Measurements from ENCODE around the gene ATP5PB.

Gene ATP5PB

DNA sequence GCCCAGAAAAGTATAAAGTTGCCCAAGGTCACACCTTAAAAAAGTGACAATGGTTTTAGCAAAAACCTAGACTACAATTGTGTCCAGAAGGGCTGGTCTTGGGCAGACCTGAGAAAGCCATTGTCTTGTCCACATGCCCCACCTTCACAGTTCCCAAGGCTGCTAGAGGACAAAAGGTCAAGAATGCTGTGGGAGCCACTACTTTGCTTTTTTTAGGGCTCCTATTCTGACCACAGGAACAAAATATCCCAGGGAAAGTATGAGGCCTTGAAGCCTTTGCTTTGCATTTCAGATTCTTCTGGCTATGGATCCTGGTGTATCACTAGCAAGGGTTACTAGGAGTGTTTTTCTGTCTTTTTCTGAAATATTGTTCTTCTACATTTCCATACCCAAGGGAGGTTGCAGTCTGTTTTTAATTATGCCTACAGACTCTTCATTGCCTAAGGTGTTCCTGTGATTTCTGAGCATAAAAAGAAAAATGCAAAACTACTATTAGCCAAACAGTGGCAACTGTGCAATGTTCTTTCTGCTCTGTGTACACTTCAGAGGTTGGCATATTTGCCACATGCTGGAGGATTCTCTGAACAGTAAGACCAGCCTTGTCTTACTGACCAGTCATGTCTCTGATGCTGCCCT lies 35.2 kb downstream of the ATP5PB start:
- TF ChIP-seq, protein P1, sequence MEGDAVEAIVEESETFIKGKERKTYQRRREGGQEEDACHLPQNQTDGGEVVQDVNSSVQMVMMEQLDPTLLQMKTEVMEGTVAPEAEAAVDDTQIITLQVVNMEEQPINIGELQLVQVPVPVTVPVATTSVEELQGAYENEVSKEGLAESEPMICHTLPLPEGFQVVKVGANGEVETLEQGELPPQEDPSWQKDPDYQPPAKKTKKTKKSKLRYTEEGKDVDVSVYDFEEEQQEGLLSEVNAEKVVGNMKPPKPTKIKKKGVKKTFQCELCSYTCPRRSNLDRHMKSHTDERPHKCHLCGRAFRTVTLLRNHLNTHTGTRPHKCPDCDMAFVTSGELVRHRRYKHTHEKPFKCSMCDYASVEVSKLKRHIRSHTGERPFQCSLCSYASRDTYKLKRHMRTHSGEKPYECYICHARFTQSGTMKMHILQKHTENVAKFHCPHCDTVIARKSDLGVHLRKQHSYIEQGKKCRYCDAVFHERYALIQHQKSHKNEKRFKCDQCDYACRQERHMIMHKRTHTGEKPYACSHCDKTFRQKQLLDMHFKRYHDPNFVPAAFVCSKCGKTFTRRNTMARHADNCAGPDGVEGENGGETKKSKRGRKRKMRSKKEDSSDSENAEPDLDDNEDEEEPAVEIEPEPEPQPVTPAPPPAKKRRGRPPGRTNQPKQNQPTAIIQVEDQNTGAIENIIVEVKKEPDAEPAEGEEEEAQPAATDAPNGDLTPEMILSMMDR (IDR thresholded peaks at IDR 0.05; ENCODE audit: borderline replicate concordance, extremely low read depth, low read length, poor library complexity, severe bottlenecking): no peak
- no peak for TF ChIP-seq EZH2 (IDR thresholded peaks at IDR 0.05; ENCODE audit: borderline replicate concordance, low read depth, low read length, severe bottlenecking)
- H3K9me3 ChIP-seq (ENCODE audit: insufficient read depth, low read length, severe bottlenecking): no peaks in the 10 kb centered on the region
- DNase-seq: no peak

DNA sequence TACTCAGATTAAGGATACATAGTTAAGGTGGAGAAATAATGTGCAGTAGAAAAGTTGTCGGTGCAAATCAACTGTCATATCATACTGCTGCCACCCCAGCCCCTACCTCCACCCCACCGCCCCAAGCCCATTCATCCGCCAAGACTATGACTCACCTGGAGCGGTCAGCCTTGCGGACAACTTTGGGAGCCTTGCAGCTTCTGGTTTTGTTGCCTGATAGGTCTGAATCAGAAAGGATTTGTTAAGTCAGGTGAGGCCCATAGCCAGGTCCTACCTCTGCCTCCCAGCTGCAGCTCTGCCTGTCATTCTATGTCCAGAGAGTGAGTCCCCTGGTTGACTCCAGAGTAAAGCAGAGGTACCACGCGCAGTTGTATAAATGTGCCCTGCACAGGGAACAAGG lies 37.2 kb downstream of the ATP5PB start:
- ATAC-seq (ENCODE audit: insufficient read depth, low read depth): no peak

More for the DNA sequence above, 35.2 kb downstream of the ATP5PB start:
- no peaks in the 10 kb centered on the region for H3K79me2 ChIP-seq (ENCODE audit: insufficient read depth, low read length)
- no peak for ATAC-seq (ENCODE audit: insufficient read depth, low read depth)
- no peaks in the 10 kb centered on the region for H3K36me3 ChIP-seq (ENCODE audit: insufficient read depth, low read length)
- no peak overlapping the region for H3K9ac ChIP-seq (ENCODE audit: low read depth, low read length)
- no peak overlapping the region for H3K27ac ChIP-seq (ENCODE audit: low read length)
- no peaks in the 10 kb centered on the region for H3K27me3 ChIP-seq (ENCODE audit: insufficient read depth, low read length, poor library complexity)
- no peak overlapping the region for H3K4me2 ChIP-seq (ENCODE audit: insufficient read depth, low read length)
- H4K20me1 ChIP-seq (ENCODE audit: insufficient read depth, low read length): no peaks in the 10 kb centered on the region
- no peak overlapping the region for H3K4me3 ChIP-seq (ENCODE audit: low read depth in 1 of 2, low read length in 2 of 2)
- no peaks in the 10 kb centered on the region for H3K4me1 ChIP-seq (ENCODE audit: insufficient read depth, low read length)
- no peak overlapping the region for H2AFZ ChIP-seq (ENCODE audit: low read depth, low read length)

GRCh38 chr1:111487133-111487532 lies 37.9 kb downstream of the ATP5PB start:
- H4K20me1 ChIP-seq (ENCODE audit: insufficient read depth, low read length): no peaks in the 10 kb centered on the region
- DNase-seq (no peak), ATAC-seq (ENCODE audit: insufficient read depth, low read depth) (no peak)
- H3K27me3 ChIP-seq (ENCODE audit: insufficient read depth, low read length, poor library complexity): no peaks in the 10 kb centered on the region
- no peak overlapping the region for H3K27ac ChIP-seq (ENCODE audit: low read length)
- no peak overlapping the region for H3K9ac ChIP-seq (ENCODE audit: low read depth, low read length)
- H3K4me2 ChIP-seq (ENCODE audit: insufficient read depth, low read length): no peak overlapping the region
- TF ChIP-seq, protein P1 (IDR thresholded peaks at IDR 0.05; ENCODE audit: borderline replicate concordance, extremely low read depth, low read length, poor library complexity, severe bottlenecking): no peak
- TF ChIP-seq EZH2 (IDR thresholded peaks at IDR 0.05; ENCODE audit: borderline replicate concordance, low read depth, low read length, severe bottlenecking): no peak
- no peak overlapping the region for H2AFZ ChIP-seq (ENCODE audit: low read depth, low read length)
- no peaks in the 10 kb centered on the region for H3K79me2 ChIP-seq (ENCODE audit: insufficient read depth, low read length)
- H3K9me3 ChIP-seq (ENCODE audit: insufficient read depth, low read length, severe bottlenecking): no peaks in the 10 kb centered on the region
- H3K4me1 ChIP-seq (ENCODE audit: insufficient read depth, low read length): no peaks in the 10 kb centered on the region
- no peak overlapping the region for H3K4me3 ChIP-seq (ENCODE audit: low read depth in 1 of 2, low read length in 2 of 2)
- H3K36me3 ChIP-seq (ENCODE audit: insufficient read depth, low read length): no peaks in the 10 kb centered on the region

More for the DNA sequence above, 37.2 kb downstream of the ATP5PB start:
- Histone ChIP-seq H3K4me1 (ENCODE audit: insufficient read depth, low read length) (no peaks in the 10 kb centered on the region), H4K20me1 (ENCODE audit: insufficient read depth, low read length) (no peaks in the 10 kb centered on the region), H3K36me3 (ENCODE audit: insufficient read depth, low read length) (no peaks in the 10 kb centered on the region), H3K9me3 (ENCODE audit: insufficient read depth, low read length, severe bottlenecking) (no peaks in the 10 kb centered on the region), H3K9ac (ENCODE audit: low read depth, low read length) (no peak overlapping the region), H3K4me2 (ENCODE audit: insufficient read depth, low read length) (no peak overlapping the region), H3K79me2 (ENCODE audit: insufficient read depth, low read length) (no peaks in the 10 kb centered on the region), H3K27ac (ENCODE audit: low read length) (no peak overlapping the region), H2AFZ (ENCODE audit: low read depth, low read length) (no peak overlapping the region), H3K27me3 (ENCODE audit: insufficient read depth, low read length, poor library complexity) (no peaks in the 10 kb centered on the region), H3K4me3 (ENCODE audit: low read depth in 1 of 2, low read length in 2 of 2) (no peak overlapping the region)
- DNase-seq: no peak
- TF ChIP-seq, protein P1 (IDR thresholded peaks at IDR 0.05; ENCODE audit: borderline replicate concordance, extremely low read depth, low read length, poor library complexity, severe bottlenecking): no peak
- no peak for TF ChIP-seq EZH2 (IDR thresholded peaks at IDR 0.05; ENCODE audit: borderline replicate concordance, low read depth, low read length, severe bottlenecking)
